NCI-H2227 treated with DMSO at 0.1 percent for 48 hours (cell line): ENCODE results near the gene AP3M1.
A peak's percentile ranks its signal among the peaks of the same experiment; 100 is the strongest.

ENCODE experiments used
- DNase-seq: peaks from one replicate; lab custom pipeline; 2025; lab: John Stamatoyannopoulos, UW

Gene AP3M1

GRCh38 chr10:74114041-74114448 lies 36.6 kb downstream of the AP3M1 start:
- DNase-seq = no peak

- DNase-seq = no peak
Observed at GRCh38 chr10:74113546-74113945, 37.1 kb downstream of the AP3M1 start.

GRCh38 chr10:74111799-74112198 lies 38.8 kb downstream of the AP3M1 start:
- DNase-seq = no peak

GRCh38 chr10:74110120-74110519 lies 40.5 kb downstream of the AP3M1 start:
- no peak for DNase-seq

- no peak for DNase-seq
Observed at GRCh38 chr10:74109452-74109851, 41.2 kb downstream of the AP3M1 start.

GRCh38 chr10:74107391-74107790 lies 43.2 kb downstream of the AP3M1 start:
- no peak for DNase-seq

- no peak for DNase-seq
Observed at GRCh38 chr10:74104996-74105395, 45.6 kb downstream of the AP3M1 start.

- no peak for DNase-seq
Observed at GRCh38 chr10:74104480-74104879, 46.1 kb downstream of the AP3M1 start.

GRCh38 chr10:74103560-74104258 lies 46.9 kb downstream of the AP3M1 start:
- DNase-seq = peak; percentile 11

GRCh38 chr10:74099836-74100235 lies 50.8 kb downstream of the AP3M1 start:
- no peak for DNase-seq

- no peak for DNase-seq
Observed at GRCh38 chr10:74099420-74099819, 51.2 kb downstream of the AP3M1 start.

GRCh38 chr10:74097776-74098175 lies 52.9 kb downstream of the AP3M1 start:
- DNase-seq = no peak

GRCh38 chr10:74096777-74097176 lies 53.9 kb downstream of the AP3M1 start:
- DNase-seq = no peak

GRCh38 chr10:74094231-74094630 lies 56.4 kb downstream of the AP3M1 start:
- no peak for DNase-seq

- no peak for DNase-seq
Observed at GRCh38 chr10:74093530-74094164, 57.0 kb downstream of the AP3M1 start.

GRCh38 chr10:74092372-74092771 lies 58.3 kb downstream of the AP3M1 start:
- no peak for DNase-seq

- no peak for DNase-seq
Observed at GRCh38 chr10:74088722-74089121, 61.9 kb downstream of the AP3M1 start.

- DNase-seq = no peak
Observed at GRCh38 chr10:74086317-74086716, 64.3 kb downstream of the AP3M1 start.

GRCh38 chr10:74084955-74085354 lies 65.7 kb downstream of the AP3M1 start:
- no peak for DNase-seq

- DNase-seq = no peak
Observed at GRCh38 chr10:74083304-74083703, 67.3 kb downstream of the AP3M1 start.

- DNase-seq = no peak
Observed at GRCh38 chr10:74081941-74082718, 68.5 kb downstream of the AP3M1 start.

GRCh38 chr10:74081192-74081803 lies 69.3 kb downstream of the AP3M1 start:
- DNase-seq = peak; percentile 18
